ENCODE results near the gene SH3RF2.

The SH3RF2 gene

DNA sequence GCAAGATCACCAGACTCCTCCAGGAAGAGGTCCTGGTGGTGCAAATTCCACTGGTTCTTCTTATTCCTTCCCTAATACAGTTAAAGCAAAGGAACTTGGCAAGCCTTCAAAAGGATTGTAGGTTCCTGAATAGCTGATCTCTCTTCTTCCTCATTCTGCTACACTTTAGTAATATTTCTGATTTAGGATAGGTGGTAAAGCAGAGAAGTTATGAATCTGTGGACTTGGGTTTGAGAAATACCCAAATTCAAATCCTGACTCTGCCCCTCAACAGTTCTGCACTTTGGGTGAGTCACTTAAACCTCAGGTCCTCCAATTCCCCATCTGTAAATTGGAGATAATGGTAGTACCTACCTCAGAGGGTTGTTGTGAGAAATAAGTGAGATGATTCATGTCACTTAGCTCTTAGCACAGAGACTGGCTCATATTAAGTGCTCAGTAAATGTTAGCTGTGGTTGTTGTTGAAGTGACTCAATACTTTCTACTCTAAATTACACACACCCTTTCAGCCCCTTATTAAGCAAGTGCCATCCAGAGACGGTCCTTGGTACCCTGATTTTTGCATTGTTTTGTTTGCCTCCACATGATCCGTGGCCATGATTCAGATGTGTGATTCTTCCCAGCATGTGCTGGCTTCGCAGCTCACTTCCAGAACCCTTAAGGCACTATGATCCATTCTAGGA lies 5.2 kb downstream of the SH3RF2 start:
- Histone ChIP-seq H3K27me3 (ENCODE audit: control insufficient read depth in 1 of 2, insufficient read depth in 2 of 2, low read length in 2 of 2) (no peaks in the 10 kb centered on the region), H3K27ac (ENCODE audit: low read length) (no peak overlapping the region), H3K9ac (ENCODE audit: low read length in 2 of 2) (no peak overlapping the region), H3K36me3 (ENCODE audit: control insufficient read depth in 2 of 2, insufficient read depth in 2 of 2, low read length in 2 of 2) (no peaks in the 10 kb centered on the region), H3K4me1 (ENCODE audit: control insufficient read depth, insufficient read depth, low read length) (peaks cover under 1% of the 10 kb centered on the region), H3K9me3 (ENCODE audit: control insufficient read depth in 2 of 2, low read length in 2 of 2) (no peaks in the 10 kb centered on the region), H3K4me3 (ENCODE audit: low read length in 2 of 2) (no peak overlapping the region)

DNA sequence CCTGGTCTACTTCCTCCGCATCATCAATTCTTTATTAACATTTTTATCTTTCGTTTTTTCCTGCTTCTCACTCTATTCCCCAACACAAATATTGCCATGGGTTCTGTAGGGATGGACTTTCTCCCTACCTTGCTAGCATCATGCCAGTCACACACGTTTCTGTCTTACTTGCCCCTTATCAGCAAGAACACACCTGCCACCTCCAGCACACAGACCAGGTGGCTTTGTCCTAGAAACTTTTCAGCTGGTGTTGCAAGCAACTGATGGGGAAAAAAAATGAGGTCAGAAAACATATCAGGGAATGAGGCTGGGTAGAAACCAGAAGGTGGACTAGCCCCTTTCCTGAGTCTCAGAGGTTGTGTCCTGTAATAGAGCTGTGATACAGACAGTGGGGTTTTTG lies 5.8 kb downstream of the SH3RF2 start:
- Histone ChIP-seq H3K27ac (ENCODE audit: low read length) (no peak overlapping the region), H3K4me1 (ENCODE audit: control insufficient read depth, insufficient read depth, low read length) (no peaks in the 10 kb centered on the region), H3K9me3 (ENCODE audit: control insufficient read depth in 2 of 2, low read length in 2 of 2) (no peaks in the 10 kb centered on the region), H3K36me3 (ENCODE audit: control insufficient read depth in 2 of 2, insufficient read depth in 2 of 2, low read length in 2 of 2) (no peaks in the 10 kb centered on the region), H3K9ac (ENCODE audit: low read length in 2 of 2) (no peak overlapping the region), H3K27me3 (ENCODE audit: control insufficient read depth in 1 of 2, insufficient read depth in 2 of 2, low read length in 2 of 2) (no peaks in the 10 kb centered on the region), H3K4me3 (ENCODE audit: low read length in 2 of 2) (no peak overlapping the region)

DNA sequence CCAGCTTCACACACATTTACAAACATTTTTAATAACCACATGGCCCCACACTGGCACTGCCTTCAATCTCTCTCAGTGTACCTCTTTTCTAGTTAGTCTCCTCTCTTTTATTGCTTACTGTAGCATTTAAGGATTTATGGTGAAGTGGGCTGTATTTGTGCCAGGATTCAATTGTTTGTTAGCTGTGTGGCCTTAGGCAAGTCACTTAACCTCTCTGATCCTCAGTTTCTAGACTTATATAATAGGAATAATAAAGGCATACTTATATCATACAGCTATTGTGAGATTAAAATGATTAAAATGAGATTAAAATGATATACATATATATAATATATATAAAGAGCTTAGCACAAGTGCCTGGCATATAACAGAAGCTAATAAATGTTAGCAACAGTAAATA lies 6.4 kb downstream of the SH3RF2 start:
- Histone ChIP-seq H3K27ac (ENCODE audit: low read length) (no peak overlapping the region), H3K9ac (ENCODE audit: low read length in 2 of 2) (no peak overlapping the region), H3K36me3 (ENCODE audit: control insufficient read depth in 2 of 2, insufficient read depth in 2 of 2, low read length in 2 of 2) (no peaks in the 10 kb centered on the region), H3K9me3 (ENCODE audit: control insufficient read depth in 2 of 2, low read length in 2 of 2) (no peaks in the 10 kb centered on the region), H3K27me3 (ENCODE audit: control insufficient read depth in 1 of 2, insufficient read depth in 2 of 2, low read length in 2 of 2) (no peaks in the 10 kb centered on the region), H3K4me3 (ENCODE audit: low read length in 2 of 2) (no peak overlapping the region), H3K4me1 (ENCODE audit: control insufficient read depth, insufficient read depth, low read length) (no peaks in the 10 kb centered on the region)

DNA sequence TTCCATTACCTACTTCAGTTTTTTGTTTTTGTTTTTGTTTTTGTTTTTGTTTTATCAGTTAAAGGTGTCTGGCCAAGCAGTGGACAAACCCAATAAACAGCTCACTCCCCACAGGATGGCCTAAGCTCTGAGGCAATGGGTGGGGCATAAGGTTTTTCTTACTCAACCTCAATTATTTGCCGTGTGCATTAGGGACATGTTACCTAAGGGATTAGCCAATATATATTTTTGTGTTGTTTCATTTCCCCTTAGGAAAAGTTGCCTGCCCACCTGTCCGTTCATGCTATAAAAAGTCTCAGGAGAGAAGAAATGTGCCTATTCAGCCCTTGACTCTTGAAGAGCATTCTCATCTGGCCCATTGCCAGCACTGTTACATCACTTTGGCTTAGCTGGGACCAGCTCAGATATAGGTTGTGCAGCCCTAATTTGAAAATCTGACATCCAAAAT lies 7.3 kb downstream of the SH3RF2 start:
- H3K36me3 ChIP-seq (ENCODE audit: control insufficient read depth in 2 of 2, insufficient read depth in 2 of 2, low read length in 2 of 2) = no peaks in the 10 kb centered on the region
- no peak overlapping the region for H3K27ac ChIP-seq (ENCODE audit: low read length)
- H3K9ac ChIP-seq (ENCODE audit: low read length in 2 of 2) = no peak overlapping the region
- H3K4me1 ChIP-seq (ENCODE audit: control insufficient read depth, insufficient read depth, low read length) = no peaks in the 10 kb centered on the region
- H3K27me3 ChIP-seq (ENCODE audit: control insufficient read depth in 1 of 2, insufficient read depth in 2 of 2, low read length in 2 of 2) = peaks cover 0 to 2% of the 10 kb centered on the region in 2 donors
- H3K9me3 ChIP-seq (ENCODE audit: control insufficient read depth in 2 of 2, low read length in 2 of 2) = no peaks in the 10 kb centered on the region
- H3K4me3 ChIP-seq (ENCODE audit: low read length in 2 of 2) = no peak overlapping the region

DNA sequence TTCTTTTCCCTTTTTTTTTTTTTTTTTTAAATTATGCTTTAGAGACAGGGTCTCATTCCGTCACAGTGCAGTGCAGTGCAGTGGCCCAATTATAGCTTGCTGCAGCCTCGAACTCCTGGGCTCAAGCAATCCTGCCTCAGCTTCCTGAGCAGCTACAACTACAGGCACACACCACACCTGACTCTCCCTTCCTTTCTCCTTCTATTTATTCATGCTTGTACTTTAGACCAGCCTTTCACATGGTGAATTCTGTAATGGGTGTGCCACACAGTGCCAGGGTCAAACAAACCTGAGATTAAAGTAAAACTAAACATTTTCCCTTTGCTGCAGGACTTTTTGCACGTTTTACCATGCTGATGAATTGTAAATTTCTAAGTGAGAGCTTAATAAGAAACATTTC lies 8.0 kb downstream of the SH3RF2 start:
- H3K9ac ChIP-seq (ENCODE audit: low read length in 2 of 2) = no peak overlapping the region
- no peaks in the 10 kb centered on the region for H3K4me1 ChIP-seq (ENCODE audit: control insufficient read depth, insufficient read depth, low read length)
- no peaks in the 10 kb centered on the region for H3K9me3 ChIP-seq (ENCODE audit: control insufficient read depth in 2 of 2, low read length in 2 of 2)
- H3K4me3 ChIP-seq (ENCODE audit: low read length in 2 of 2) = no peak overlapping the region
- peaks cover 0 to 2% of the 10 kb centered on the region in 2 donors for H3K27me3 ChIP-seq (ENCODE audit: control insufficient read depth in 1 of 2, insufficient read depth in 2 of 2, low read length in 2 of 2)
- H3K27ac ChIP-seq (ENCODE audit: low read length) = no peak overlapping the region
- no peaks in the 10 kb centered on the region for H3K36me3 ChIP-seq (ENCODE audit: control insufficient read depth in 2 of 2, insufficient read depth in 2 of 2, low read length in 2 of 2)

DNA sequence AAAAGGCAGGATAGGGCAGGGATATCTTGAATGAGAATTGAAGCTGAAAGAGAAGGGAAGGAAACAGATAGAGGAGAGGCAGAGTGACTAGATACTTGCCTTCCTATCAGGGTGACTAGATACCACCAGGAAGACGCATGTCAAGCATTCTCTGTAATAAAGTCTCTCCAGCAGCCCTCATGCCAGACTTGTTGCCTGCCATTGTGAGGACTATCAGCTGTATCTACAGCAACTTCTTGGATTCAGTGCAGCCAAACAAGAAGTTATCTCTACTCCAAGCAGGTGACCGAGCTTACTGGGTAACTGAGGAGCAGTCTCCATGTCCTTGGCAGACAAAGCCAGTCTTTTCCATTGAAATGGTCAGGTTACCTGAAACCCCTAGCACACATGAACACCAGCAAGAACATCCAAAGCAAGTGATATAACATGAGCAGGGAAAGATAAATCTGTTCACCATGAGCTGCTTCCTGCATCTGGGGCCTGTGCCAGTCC lies 9.3 kb downstream of the SH3RF2 start:
- H3K9ac ChIP-seq (ENCODE audit: low read length in 2 of 2) = no peak overlapping the region
- H3K27ac ChIP-seq (ENCODE audit: low read length) = no peak overlapping the region
- no peak overlapping the region for H3K4me3 ChIP-seq (ENCODE audit: low read length in 2 of 2)
- peaks cover 0 to 2% of the 10 kb centered on the region in 2 donors for H3K27me3 ChIP-seq (ENCODE audit: control insufficient read depth in 1 of 2, insufficient read depth in 2 of 2, low read length in 2 of 2)
- H3K36me3 ChIP-seq (ENCODE audit: control insufficient read depth in 2 of 2, insufficient read depth in 2 of 2, low read length in 2 of 2) = no peaks in the 10 kb centered on the region
- no peaks in the 10 kb centered on the region for H3K9me3 ChIP-seq (ENCODE audit: control insufficient read depth in 2 of 2, low read length in 2 of 2)
- no peaks in the 10 kb centered on the region for H3K4me1 ChIP-seq (ENCODE audit: control insufficient read depth, insufficient read depth, low read length)

DNA sequence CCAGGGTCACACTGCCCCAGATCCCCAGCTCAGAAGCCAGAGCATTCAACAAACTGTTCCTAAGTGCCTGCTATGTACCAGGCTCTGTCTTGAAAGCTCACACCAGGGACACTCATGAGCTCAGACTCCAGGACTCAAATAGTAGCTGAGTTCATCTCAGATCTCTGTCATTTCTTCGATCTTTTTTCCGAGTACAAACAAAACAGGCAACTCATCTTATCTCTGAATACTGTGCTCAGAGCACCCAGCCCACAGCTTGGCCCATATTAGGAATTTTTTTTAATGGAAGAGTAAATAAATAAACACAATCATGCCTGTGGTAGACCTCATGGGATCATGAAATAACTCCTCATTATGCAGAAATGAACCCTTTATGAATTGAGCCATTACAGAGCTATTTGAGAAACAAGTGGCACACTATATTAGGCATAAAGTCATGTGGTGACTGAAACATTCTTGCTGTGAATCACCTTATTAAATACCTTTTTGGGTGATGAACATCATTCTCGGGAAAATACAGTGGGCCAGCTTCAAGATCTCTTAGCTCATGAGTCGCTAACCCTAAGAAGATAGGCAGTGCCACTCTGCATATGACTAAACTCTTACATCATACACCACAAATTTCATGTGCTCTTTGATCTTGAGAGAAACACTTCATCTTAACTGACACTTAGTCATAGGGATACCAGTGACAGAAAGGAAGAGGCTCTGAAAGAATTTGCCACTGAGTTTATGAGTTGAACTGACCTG lies 9.9 kb downstream of the SH3RF2 start:
- H3K9ac ChIP-seq (ENCODE audit: low read length in 2 of 2) = no peak overlapping the region
- H3K9me3 ChIP-seq (ENCODE audit: control insufficient read depth in 2 of 2, low read length in 2 of 2) = no peaks in the 10 kb centered on the region
- no peaks in the 10 kb centered on the region for H3K36me3 ChIP-seq (ENCODE audit: control insufficient read depth in 2 of 2, insufficient read depth in 2 of 2, low read length in 2 of 2)
- no peaks in the 10 kb centered on the region for H3K4me1 ChIP-seq (ENCODE audit: control insufficient read depth, insufficient read depth, low read length)
- peaks cover 0 to 2% of the 10 kb centered on the region in 2 donors for H3K27me3 ChIP-seq (ENCODE audit: control insufficient read depth in 1 of 2, insufficient read depth in 2 of 2, low read length in 2 of 2)
- H3K27ac ChIP-seq (ENCODE audit: low read length) = no peak overlapping the region
- H3K4me3 ChIP-seq (ENCODE audit: low read length in 2 of 2) = no peak overlapping the region

DNA sequence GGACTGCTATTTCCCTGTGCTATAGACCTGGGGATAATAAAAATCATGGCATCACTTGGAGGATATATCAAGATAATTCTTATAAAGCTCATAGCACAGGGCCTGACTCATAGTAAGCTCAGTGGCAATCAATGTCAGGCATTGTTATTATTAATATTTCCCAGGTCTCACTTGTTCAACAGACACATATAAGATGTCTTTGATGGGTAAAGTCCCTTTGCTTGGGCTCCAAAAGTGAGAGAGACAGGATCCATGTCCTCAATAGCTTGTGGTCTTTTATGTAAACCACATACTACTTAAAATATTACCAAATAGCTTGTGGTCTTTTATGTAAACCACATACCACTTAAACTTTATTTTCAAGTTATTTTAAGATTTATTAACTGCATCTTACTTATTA lies 11.2 kb downstream of the SH3RF2 start:
- no peak overlapping the region for H3K27ac ChIP-seq (ENCODE audit: low read length)
- peaks cover 0 to 2% of the 10 kb centered on the region in 2 donors for H3K27me3 ChIP-seq (ENCODE audit: control insufficient read depth in 1 of 2, insufficient read depth in 2 of 2, low read length in 2 of 2)
- H3K9ac ChIP-seq (ENCODE audit: low read length in 2 of 2) = no peak overlapping the region
- H3K4me1 ChIP-seq (ENCODE audit: control insufficient read depth, insufficient read depth, low read length) = no peaks in the 10 kb centered on the region
- H3K9me3 ChIP-seq (ENCODE audit: control insufficient read depth in 2 of 2, low read length in 2 of 2) = no peaks in the 10 kb centered on the region
- no peak overlapping the region for H3K4me3 ChIP-seq (ENCODE audit: low read length in 2 of 2)
- H3K36me3 ChIP-seq (ENCODE audit: control insufficient read depth in 2 of 2, insufficient read depth in 2 of 2, low read length in 2 of 2) = no peaks in the 10 kb centered on the region

DNA sequence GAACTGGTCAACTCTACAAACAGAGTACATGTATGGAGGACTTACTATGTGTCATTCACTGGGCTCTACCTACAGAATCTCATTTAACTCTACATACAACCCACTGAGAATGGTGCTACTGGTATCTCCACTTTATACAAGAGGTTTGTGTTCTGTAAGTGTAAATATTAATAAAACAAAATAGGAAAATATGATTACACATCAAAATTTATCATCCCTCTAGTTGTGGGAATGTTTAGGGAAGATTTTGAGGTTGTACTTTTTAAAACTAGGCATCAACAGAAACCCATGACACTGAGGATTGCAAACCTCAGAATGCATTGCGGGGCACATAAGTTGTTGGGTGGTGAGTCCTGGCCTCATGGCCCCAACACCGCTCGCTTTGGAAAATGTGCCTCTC lies 11.7 kb downstream of the SH3RF2 start:
- Histone ChIP-seq H3K9ac (ENCODE audit: low read length in 2 of 2) (no peak overlapping the region), H3K4me1 (ENCODE audit: control insufficient read depth, insufficient read depth, low read length) (no peaks in the 10 kb centered on the region), H3K4me3 (ENCODE audit: low read length in 2 of 2) (no peak overlapping the region), H3K36me3 (ENCODE audit: control insufficient read depth in 2 of 2, insufficient read depth in 2 of 2, low read length in 2 of 2) (no peaks in the 10 kb centered on the region), H3K27ac (ENCODE audit: low read length) (no peak overlapping the region), H3K9me3 (ENCODE audit: control insufficient read depth in 2 of 2, low read length in 2 of 2) (no peaks in the 10 kb centered on the region), H3K27me3 (ENCODE audit: control insufficient read depth in 1 of 2, insufficient read depth in 2 of 2, low read length in 2 of 2) (peaks cover 0 to 2% of the 10 kb centered on the region in 2 donors)

DNA sequence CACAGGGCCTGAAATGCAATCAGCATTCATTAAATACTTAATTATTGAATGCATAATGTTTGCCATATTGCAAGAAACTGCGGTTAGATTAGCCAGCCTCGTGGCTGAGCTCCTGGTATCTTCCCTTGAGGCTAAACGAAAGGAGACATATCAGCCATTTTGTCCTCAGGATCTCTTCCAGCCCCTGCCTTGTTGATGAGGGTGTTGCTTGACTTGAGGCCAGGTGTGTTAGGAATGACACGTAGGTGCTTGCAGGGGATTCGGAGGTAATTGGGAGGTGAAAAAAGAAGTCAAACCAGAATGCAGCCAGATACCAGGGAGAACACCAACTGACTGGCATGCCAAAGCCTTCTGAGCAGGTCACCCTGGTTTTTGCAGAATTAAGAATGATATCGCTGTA lies 12.5 kb downstream of the SH3RF2 start:
- no peak overlapping the region for H3K9ac ChIP-seq (ENCODE audit: low read length in 2 of 2)
- H3K27ac ChIP-seq (ENCODE audit: low read length) = no peak overlapping the region
- no peak overlapping the region for H3K4me3 ChIP-seq (ENCODE audit: low read length in 2 of 2)
- H3K27me3 ChIP-seq (ENCODE audit: control insufficient read depth in 1 of 2, insufficient read depth in 2 of 2, low read length in 2 of 2) = peaks cover 0 to 2% of the 10 kb centered on the region in 2 donors
- H3K36me3 ChIP-seq (ENCODE audit: control insufficient read depth in 2 of 2, insufficient read depth in 2 of 2, low read length in 2 of 2) = no peaks in the 10 kb centered on the region
- H3K9me3 ChIP-seq (ENCODE audit: control insufficient read depth in 2 of 2, low read length in 2 of 2) = no peaks in the 10 kb centered on the region
- no peaks in the 10 kb centered on the region for H3K4me1 ChIP-seq (ENCODE audit: control insufficient read depth, insufficient read depth, low read length)

DNA sequence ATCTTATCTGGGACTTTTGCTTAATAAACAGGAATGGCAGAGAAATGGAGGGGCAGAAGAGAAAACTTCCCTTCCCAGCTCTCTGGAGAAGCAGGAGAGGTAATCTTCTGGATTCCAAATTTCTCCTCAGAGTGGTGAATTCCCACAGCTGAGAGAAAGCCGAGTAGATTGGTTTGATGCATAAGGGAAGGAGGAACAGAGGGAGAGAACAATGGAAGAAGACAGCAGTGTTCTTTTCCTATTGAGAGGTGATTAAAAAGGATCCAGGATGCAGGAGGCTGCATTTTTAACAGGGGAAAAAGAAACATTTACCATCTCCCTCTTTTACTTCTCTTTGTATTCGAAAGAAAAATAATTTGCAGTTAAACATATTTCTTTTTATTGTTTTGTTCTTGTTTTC lies 13.1 kb downstream of the SH3RF2 start:
- Histone ChIP-seq H3K4me3 (ENCODE audit: low read length in 2 of 2) (no peak overlapping the region), H3K4me1 (ENCODE audit: control insufficient read depth, insufficient read depth, low read length) (no peaks in the 10 kb centered on the region), H3K27me3 (ENCODE audit: control insufficient read depth in 1 of 2, insufficient read depth in 2 of 2, low read length in 2 of 2) (peaks cover 0 to 2% of the 10 kb centered on the region in 2 donors), H3K36me3 (ENCODE audit: control insufficient read depth in 2 of 2, insufficient read depth in 2 of 2, low read length in 2 of 2) (no peaks in the 10 kb centered on the region), H3K27ac (ENCODE audit: low read length) (no peak overlapping the region), H3K9ac (ENCODE audit: low read length in 2 of 2) (no peak overlapping the region), H3K9me3 (ENCODE audit: control insufficient read depth in 2 of 2, low read length in 2 of 2) (no peaks in the 10 kb centered on the region)
